Muscle layer of duodenum (tissue), 2 donors: ENCODE results near the gene TBCEL.

Source experiments
- H3K27ac ChIP-seq: one replicate; pipeline ENCODE4 v1.7.0; 2013; ENCODE audit warnings: mild to moderate bottlenecking, low read length
- H3K27me3 ChIP-seq: one replicate; pipeline ENCODE4 v1.7.0; 2013; ENCODE audit warnings: low read depth, mild to moderate bottlenecking, control low read depth, low read length
- H3K36me3 ChIP-seq, 2 donors: one replicate each; pipeline ENCODE4 v1.7.0; 2013; ENCODE audit warnings: low read length in 2 of 2, control low read depth in 1 of 2, mild to moderate bottlenecking in 1 of 2; ENCODE audit not compliant: insufficient read depth in 2 of 2, control insufficient read depth in 1 of 2
- H3K4me1 ChIP-seq, 2 donors: one replicate each; pipeline ENCODE4 v1.7.0; 2013; ENCODE audit warnings: low read length in 2 of 2, mild to moderate bottlenecking in 2 of 2, control low read depth in 1 of 2, moderate library complexity in 1 of 2; ENCODE audit not compliant: insufficient read depth in 2 of 2, control insufficient read depth in 1 of 2
- H3K4me3 ChIP-seq, 2 donors: one replicate each; pipeline ENCODE4 v1.7.0; 2013; ENCODE audit warnings: low read length in 2 of 2, low read depth in 1 of 2, mild to moderate bottlenecking in 1 of 2
- H3K9me3 ChIP-seq, 2 donors: one replicate each; pipeline ENCODE4 v1.7.0; 2013; ENCODE audit warnings: low read length in 2 of 2, control low read depth in 1 of 2, mild to moderate bottlenecking in 1 of 2; ENCODE audit not compliant: control insufficient read depth in 1 of 2
- donor health status: healthy.

TBCEL gene, protein sequence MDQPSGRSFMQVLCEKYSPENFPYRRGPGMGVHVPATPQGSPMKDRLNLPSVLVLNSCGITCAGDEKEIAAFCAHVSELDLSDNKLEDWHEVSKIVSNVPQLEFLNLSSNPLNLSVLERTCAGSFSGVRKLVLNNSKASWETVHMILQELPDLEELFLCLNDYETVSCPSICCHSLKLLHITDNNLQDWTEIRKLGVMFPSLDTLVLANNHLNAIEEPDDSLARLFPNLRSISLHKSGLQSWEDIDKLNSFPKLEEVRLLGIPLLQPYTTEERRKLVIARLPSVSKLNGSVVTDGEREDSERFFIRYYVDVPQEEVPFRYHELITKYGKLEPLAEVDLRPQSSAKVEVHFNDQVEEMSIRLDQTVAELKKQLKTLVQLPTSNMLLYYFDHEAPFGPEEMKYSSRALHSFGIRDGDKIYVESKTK

DNA sequence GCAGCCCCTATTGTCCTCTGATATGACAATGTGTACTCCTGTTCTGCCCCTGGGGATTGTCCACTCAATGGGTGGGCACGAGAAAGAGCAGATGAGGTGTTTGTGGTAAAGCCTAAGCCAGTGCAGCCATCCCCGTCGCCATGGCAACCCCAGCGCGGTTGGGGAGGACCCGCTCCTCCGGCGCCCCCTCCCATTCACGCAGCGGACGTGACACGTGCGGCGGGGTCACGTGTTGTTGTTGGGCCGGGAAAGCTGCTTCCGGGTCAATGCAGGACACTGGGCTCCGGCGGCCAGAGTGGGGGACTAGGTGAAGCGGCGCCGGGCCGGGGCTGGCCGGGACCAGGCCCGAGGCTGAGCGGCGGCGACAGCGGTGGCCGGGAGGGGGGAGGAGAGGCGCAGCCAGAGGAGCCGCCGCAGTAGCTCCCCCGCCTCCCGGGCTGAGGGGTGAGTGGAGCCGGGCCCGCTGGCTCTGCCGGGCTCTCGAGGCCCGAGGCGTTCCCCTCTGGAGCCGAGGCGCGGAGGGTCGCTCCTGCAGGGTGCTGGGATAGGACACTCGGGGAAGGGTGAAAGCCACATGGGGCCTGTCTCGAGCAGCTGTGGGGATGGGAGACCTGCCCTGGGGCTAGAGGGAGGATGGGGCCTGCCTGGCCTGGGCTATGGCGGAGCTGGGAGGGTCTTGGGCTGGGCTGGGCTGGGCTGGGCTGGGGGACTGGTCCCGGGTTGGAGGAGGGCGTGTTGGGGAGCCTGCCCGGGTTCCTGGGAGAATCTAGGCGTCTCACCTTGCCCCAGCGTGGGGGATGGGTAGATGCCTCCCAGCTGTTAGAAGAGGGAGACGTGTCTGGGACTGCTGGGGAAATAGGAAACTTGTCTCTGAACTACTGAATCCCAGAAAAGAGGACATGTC lies at the start of gene TBCEL:
TSS of gene TBCEL (plus strand) at position 255 of the 904 bp plus-strand sequence. CDS start 21,589 bp downstream, outside the sequence.
- H3K4me1 ChIP-seq, result peaks cover 11 to 17% of the 10 kb centered on the region in 2 donors
- H3K36me3 ChIP-seq, result no peaks in the 10 kb centered on the region
- no peaks in the 10 kb centered on the region for H3K9me3 ChIP-seq
- H3K27ac ChIP-seq, result peak within 1 kb of the TSS; percentile 17
- H3K27me3 ChIP-seq, result no peaks in the 10 kb centered on the region
- peak within 1 kb of the TSS; percentile 73 to 84 for H3K4me3 ChIP-seq

DNA sequence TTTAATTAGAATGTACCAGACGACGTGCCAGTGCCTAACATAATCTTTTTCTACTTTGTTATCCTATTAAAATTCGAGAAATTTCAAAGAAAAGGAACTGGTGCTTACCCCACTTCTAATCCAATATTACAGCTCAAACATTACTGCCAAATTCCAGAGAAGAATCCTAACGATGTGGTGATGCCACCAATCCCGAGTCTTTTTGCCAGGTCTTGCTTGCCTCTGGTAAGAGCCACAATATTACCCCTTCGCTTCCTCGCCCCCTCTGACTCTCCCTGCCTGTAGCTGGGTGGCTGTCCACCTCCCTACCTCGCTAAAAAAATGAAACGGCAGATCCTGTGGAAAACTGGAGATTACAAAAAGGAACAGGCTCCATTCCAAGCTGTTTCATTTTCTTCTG lies 49.4 kb upstream of the TBCEL start:
- Histone ChIP-seq H3K36me3 (no peaks in the 10 kb centered on the region), H3K27me3 (no peaks in the 10 kb centered on the region), H3K9me3 (no peaks in the 10 kb centered on the region), H3K4me1 (no peaks in the 10 kb centered on the region), H3K27ac (no peak overlapping the region), H3K4me3 (no peak overlapping the region)

DNA sequence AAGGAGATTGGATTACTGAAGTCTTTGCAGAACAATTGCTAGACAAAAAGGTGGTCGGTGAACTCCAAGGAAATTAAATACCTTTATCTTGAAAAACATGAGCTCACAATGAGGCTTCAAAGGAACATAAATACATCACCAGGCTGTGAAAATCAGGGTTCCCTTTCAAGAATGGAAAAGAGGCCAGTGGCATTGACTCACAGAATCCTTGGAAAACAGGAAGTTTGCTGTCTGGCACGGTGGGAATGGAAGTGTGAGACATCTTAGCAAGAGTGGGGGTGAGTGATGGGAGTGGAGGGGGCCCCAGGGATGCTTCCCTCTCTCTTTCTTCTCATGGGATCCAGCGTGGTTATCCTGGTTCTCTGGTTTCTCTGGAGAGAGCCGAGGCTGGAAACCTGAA lies 48.9 kb upstream of the TBCEL start:
- H3K9me3 ChIP-seq, result no peaks in the 10 kb centered on the region
- H3K27ac ChIP-seq, result no peak overlapping the region
- H3K36me3 ChIP-seq, result no peaks in the 10 kb centered on the region
- no peaks in the 10 kb centered on the region for H3K4me1 ChIP-seq
- no peak overlapping the region for H3K4me3 ChIP-seq
- H3K27me3 ChIP-seq, result no peaks in the 10 kb centered on the region

DNA sequence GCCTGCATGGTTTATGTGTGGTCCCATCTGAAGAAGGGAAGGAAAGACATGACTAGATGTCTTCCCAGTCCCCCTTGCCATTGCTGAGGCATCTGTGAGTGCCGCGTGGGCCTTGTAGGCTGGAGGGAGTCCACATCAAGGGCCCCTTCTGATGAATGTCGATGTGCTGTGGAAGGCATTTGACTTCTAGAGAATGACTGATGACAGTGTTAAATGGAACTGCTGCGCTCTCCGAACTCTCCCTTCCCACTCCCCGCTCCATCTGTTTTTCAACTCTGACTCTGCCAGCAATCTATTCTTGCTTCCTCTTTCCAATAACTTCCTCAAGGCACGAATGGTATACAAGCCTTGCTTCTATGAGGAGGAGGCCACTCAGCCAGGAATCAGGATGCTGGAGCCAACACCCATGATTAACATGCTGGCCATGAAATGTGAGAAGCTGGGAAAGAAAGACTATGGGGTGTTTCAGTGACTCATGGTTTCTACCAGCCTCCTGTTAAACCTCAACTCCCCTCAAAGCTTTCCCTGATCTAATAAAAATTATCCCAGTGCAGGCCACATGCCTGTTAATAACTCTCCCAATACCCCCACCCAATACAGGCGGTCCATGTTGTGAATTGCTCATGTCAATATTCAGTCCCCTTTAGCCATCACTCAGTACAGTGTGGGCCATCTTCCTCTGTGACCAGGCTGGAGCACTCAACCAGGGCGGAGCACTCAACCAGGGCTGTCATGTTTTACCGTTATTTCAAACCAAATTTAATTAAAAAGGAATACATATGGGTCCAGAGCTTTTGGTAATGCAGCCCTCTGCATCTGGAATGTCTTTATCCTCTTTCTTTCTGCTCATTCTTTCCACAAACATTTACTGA lies 46.4 kb upstream of the TBCEL start:
- Histone ChIP-seq H3K27me3 (no peaks in the 10 kb centered on the region), H3K4me3 (no peak overlapping the region), H3K27ac (no peak overlapping the region), H3K9me3 (no peaks in the 10 kb centered on the region), H3K36me3 (no peaks in the 10 kb centered on the region), H3K4me1 (no peaks in the 10 kb centered on the region)

DNA sequence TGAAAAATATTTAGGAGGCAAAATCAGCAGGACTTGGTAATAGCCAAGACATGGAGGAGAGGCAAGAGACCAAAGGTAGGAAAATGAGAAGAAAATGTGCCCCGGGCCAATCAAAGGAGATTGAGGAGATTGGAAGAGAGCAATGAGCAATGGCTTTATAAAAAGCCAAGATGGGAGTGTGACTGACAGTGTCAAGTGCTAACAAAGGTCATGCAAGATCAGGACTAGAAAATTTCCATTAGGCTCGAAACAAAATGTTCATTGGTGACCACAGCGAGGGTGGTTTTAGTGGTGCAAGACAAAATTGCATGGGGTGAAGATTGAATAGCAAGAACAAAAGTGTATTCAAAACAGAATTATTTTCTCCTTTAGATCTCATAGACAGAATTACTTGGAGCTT lies 45.2 kb upstream of the TBCEL start:
- H3K36me3 ChIP-seq, result no peaks in the 10 kb centered on the region
- no peaks in the 10 kb centered on the region for H3K27me3 ChIP-seq
- no peaks in the 10 kb centered on the region for H3K9me3 ChIP-seq
- H3K27ac ChIP-seq, result no peak overlapping the region
- H3K4me1 ChIP-seq, result no peaks in the 10 kb centered on the region
- H3K4me3 ChIP-seq, result no peak overlapping the region

DNA sequence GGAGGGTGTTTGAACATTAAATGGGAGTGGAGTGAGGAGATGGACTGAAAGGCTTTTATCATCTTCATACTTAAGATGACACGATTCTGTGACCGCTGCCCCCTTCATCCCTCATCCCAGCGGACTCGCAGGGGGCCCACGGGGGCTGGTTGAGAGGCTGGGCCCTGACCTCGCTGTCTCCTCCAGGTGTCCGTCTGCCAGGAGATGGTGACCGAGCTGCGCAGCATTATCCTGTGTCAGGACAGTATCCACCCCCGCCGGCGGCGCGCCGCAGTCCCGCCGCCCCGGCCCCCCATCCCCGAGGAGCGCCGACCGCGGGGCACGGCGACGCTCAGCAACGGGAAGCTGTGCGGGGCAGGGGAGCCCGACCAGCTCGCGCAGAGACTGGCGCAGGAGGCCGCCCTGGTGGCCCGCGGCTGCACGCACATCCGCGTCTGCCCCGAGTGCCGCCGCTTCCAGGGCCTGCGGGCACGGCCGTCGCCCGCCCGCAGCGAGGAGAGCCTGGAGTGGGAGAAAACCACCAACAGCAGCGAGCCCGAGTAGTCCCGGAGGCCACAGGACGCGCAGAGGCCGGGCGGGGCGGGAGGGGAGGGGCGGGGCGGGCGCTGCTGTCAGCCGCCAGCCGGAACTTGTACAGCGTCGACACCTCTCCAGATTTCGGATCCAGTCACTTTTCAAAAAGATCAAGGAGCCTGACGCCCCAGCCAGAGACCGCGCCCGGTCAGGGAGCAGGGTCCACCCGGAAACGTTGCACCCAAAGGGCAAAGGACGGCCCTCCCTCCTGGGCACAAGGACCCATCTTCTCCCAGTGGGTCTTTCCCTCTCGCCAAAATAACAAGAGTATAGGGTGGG lies 38.0 kb upstream of the TBCEL start:
- no peak overlapping the region for H3K27ac ChIP-seq

DNA sequence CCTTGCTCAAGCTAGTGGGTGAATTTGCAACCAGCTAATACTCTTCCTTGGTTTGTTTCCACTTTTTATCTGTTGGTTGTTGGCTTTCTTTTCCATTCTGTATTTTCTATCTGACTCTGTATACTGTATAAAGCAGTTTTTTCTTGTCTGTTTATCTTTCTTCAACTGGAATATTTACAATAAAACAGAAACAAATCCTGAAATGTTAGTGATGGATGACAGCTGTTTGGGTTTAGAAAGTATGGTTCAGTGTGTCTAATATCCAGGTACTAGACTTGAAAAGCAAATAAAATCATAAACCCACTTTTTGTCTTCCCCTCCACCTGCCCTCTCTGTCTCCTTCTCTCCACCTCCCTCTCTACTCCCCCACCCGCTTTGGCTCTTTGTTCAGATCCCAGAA lies 35.3 kb upstream of the TBCEL start:
- Histone ChIP-seq H3K9me3 (no peaks in the 10 kb centered on the region), H3K27ac (no peak overlapping the region), H3K27me3 (no peaks in the 10 kb centered on the region), H3K4me3 (no peak overlapping the region), H3K36me3 (no peaks in the 10 kb centered on the region), H3K4me1 (no peaks in the 10 kb centered on the region)

More for the DNA sequence above, 38.0 kb upstream of the TBCEL start:
- Histone ChIP-seq H3K9me3 (no peaks in the 10 kb centered on the region), H3K4me3 (peak overlapping the region in 1 of 2 donors; percentile 60), H3K27me3 (no peaks in the 10 kb centered on the region), H3K36me3 (no peaks in the 10 kb centered on the region), H3K4me1 (no peaks in the 10 kb centered on the region)

DNA sequence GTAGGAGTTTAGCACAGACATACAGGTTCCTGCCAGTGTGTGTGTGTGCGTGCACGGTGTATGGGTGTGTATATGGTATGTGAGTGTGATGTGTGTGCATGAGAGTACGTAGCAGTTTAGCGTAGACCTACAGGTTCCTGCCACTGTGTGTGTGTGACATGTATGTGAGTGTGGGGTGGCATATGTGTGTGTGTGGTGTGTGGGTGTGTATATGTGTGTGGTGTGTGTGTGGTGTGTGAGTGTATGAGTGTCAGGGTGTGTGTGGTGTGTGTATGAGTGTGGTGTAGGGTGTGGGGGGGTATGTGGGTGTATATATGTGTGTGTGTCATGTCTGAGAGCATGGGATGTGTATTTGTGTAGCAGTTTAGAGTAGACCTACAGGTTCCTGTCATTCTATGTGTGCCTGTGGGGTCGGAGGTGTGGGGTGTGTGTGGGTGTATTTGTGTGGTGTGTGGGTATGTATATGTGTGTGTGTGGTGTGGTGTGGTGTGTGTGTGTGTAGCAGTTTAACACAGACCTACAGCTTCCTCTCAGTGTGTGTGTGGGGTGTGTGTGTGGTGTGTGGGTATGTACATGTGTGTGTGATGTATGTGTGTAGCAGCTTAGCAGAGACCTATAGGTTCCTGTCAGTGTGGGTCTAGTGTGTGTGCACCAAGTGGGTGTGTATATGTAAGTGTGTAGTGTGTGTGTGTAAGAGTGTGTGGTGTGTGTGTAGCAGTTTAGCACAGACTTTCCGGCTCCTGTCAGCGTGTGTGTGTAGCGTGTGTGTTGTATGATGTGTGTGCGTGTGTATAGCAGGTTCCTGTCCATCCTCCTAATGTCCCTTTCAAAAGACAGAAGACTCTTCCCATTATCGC lies 31.8 kb upstream of the TBCEL start:
- H3K4me3 ChIP-seq, result no peak overlapping the region

DNA sequence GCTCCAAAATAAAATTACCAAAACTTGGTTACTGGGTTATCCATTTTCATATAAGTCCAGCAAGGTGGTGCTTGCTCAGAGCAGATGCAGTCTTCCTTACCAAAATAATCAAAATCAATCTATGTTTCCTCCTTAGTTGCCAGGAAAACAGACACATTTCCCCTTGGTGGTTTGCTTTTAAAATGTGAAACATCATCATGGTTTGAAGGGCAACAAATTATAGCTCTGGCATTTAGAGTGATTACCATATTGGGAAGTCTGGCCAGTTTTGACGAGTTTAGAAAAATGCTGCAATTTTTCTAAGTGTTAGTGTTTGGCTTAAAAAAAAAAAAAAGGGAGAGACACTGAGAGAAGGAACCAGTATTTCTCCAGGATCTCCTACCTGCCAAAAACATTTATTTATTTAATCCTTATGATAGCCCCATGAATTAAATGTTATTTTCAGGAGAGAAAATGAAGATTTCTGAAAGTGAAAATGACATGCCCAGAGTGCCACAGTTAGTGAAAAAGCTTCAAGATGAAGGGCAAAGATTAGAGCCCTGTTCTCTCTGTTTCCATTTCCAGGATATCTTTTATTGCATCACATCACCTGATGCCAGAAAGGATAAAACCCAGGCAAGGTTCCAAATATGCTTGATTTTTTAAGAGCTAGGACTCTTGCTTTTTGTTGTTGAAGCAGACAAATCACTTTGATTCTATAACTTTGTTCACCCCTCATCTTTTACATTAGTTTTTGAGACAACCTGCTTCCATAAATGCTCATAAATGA lies 29.6 kb upstream of the TBCEL start:
- H3K27ac ChIP-seq, result no peak overlapping the region
- no peaks in the 10 kb centered on the region for H3K4me1 ChIP-seq
- no peak overlapping the region for H3K4me3 ChIP-seq
- no peaks in the 10 kb centered on the region for H3K9me3 ChIP-seq
- H3K27me3 ChIP-seq, result no peaks in the 10 kb centered on the region
- no peaks in the 10 kb centered on the region for H3K36me3 ChIP-seq

More for the DNA sequence above, 31.8 kb upstream of the TBCEL start:
- H3K27me3 ChIP-seq, result no peaks in the 10 kb centered on the region
- no peaks in the 10 kb centered on the region for H3K36me3 ChIP-seq
- H3K27ac ChIP-seq, result no peak overlapping the region
- H3K4me1 ChIP-seq, result no peaks in the 10 kb centered on the region
- no peaks in the 10 kb centered on the region for H3K9me3 ChIP-seq
